Measurements from ENCODE around the gene NRIP3.
"Not testable (repeated sequence)": the region's sequence is repeated elsewhere in the genome, so short reads cannot be mapped to it uniquely, and the experiment has no call there.

NRIP3 gene

DNA sequence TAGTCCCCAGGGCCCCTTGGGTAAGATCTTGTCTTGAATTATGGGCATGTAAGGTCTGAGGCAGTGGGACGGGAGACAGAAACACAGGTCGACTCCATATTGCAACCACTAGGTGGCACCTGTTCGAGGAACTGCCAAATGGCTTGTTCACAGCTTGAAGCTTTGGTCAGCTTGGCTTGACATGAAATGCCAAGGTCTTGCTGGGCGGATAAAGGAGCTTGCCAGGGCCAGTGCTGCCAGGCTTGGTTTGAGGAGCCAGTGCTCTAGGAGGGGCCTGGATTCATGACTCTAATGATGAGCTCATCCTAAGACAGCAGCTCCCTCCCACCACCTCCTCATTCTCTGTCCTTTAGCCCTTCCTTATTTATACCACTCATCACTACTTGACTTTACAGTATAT lies 11.9 kb upstream of the NRIP3 start:
- DNase-seq, result peak; percentile 89

DNA sequence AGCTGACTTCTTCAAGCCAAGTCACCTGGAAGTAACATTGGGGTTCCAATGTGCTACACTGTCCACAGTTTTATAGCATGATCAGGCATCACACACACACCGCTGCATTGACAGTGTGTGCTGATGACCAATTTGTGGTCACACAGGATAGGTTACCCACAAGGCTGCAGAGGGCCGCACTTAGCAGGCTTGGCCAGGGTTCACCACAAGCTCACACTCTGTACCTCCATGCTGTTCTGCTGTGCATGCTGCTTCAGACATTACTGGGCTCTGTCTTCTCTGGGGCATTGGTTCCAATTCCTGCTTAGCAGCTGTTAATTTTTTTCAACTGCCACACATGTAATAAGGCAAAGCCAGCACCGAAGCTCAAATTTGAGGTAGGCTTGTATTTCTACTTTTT lies 11.0 kb upstream of the NRIP3 start:
- DNase-seq, result no peak

DNA sequence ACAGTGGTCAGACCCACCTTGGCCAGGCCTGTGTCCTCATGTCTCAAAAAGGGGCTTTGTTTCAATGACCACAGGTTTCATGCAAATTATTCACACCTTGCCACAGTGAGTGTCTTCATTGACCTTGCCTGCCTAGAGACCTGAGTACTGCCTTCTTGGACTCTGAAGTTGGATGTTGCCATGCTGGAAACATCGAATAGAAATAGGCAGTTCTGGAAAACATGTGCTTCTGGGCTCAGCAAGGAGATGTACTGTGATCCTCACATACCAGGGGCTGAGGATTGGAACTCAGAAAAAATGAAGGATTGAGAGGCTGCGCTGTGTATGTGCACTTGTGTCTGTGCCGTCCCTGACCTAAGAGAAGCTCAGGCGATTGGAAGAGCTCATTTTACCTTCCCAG lies 9.6 kb upstream of the NRIP3 start:
- no peak for DNase-seq

DNA sequence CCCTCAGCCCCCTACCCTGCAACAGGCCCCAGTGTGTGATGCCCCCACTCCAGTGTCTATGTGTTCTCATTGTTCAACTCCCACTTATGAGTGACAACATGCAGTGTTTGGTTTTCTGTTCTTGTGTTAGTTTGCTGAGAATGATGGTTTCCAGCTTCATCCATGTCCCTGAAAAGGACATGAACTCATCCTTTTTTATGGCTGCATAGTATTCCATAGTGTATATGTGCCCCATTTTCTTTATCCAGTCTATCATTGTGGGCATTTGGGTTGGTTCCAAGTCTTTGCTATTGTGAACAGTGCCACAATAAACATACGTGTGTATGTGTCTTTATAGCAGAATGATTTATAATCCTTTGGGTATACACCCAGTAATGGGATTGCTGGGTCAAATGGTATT lies 5.7 kb upstream of the NRIP3 start:
- not testable (repeated sequence) for DNase-seq

DNA sequence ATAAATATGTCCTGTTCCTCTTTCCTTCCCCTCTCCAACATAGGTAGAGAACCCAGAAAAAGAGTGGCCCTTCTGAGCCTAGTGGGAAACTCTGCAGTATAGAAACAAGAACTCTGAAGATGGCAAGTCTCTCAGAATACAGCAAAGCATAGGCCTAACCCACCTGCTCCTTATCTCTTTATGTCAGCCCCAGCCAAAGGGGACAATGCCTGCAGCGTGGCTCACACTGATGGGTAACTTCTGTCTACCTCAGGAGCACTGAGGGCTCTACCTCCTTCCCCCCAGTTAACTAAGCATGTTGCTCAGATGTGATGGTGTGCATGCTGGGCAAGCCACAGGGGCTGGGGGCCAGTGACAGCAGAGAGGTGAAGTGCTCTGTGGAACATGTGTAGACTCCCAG lies 4.9 kb upstream of the NRIP3 start:
- no peak for DNase-seq

DNA sequence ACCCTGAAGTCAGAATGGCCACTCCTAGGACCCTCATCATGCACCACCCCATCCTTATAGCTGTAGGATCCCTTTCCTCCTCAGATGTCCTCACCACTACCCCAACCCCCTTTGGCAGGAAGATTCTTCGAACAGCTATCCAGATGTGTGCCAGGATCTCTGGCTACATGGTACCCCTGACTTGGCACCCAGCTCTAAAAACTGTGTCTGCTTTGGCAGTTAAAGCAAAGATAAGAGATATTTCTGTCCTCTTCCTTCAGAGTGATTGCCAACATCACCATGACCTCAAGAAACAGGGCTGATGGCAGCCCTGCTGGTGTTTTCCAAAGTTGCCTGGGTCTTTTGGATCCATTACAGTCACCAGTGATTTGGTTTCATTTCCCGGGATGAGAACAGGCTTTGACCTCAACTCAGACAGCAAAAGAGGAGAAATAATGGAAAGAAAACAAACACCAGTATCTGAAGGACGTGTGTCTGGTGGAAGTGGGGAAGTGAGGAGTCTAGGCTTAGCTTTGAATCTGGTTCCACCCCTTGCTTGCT lies 4.3 kb upstream of the NRIP3 start:
- DNase-seq, result no peak

DNA sequence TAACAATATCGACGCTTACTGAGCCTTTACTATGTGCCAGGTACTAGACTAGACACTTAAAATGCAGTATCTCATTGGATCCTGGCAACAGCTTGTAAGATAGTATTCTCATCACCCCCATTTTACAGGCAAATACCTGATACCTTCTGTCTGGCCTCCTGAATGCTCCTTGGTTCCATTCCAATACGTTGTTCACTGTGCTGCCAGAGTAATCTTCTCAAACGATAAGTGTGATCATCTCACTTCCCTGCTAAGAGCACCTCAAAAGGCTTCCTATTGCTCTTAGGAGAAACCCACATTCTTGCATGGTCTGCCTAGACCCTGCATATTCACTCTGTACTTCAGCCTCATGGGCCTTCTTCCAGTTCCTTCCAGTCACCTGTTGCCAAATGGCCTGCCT lies 1.3 kb upstream of the NRIP3 start:
- DNase-seq, result peak; percentile 45

DNA sequence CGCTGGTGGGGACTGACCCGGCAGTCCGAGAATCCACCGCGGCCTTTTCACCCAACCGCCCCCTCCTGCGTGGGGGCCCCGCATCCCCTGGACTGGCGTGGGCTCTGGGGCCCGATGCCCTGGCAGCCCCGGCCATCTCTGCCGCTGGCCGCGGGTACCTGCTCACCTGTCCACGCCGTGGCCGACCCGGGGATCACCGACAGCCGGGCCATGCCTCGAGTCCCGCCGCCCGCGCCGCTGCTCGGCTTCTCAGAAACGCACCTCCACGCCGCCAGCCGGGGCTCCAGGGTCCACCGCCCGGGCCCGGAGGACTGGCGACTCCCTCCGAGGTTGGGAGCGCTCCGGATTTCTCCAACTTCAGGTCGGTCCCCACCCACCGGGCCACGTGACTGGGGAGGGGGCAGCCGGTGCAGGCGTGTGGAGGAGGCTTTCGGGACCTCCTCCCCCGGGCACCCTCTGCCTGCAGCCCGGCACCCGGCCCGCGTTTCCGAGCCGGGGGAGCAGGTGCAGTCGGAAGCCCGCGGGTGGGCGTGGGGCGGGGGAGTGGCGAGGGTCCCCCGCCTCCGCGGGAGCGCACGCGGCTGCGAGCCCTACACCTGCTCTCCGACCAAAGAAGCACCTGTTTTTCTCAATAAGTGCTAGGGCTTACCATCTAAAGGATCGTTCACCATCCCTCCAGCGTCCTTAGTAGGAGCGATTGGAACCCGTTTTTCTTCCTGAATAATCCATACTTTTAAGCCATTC lies 554 bp upstream of the NRIP3 start:
- peak; percentile 73 for DNase-seq

DNA sequence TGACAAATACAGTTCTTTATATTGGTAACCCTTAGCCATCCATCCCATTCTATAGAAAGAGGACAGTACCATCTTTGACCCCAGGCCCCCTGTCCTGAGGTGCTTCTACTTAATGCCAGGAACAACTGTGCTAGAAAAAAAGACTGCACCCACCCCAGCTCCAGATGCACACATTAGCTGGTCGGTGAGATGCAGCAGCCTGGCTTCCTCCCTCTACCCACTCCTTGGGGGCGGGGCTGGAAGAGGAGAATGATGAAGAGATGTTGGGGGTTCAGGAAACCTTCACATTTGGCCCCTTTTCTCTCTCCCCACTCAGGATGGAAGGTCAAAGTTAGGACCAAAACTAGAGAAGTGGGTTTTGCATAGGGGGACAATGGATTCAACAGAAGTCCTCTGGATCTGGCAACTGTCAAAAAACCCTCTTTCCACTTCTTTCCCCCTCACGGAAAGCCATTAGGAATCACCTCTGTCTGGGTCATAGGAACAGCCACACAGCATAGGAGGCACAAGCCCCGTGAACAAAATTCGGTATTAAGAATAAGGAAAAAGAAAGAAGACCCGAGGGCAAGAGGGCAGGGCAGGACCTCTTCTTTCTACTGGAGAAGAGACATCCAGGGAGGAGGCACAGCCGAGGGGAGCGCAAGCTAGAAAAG lies 755 bp downstream of the NRIP3 start:
- peak; percentile 52 for DNase-seq

DNA sequence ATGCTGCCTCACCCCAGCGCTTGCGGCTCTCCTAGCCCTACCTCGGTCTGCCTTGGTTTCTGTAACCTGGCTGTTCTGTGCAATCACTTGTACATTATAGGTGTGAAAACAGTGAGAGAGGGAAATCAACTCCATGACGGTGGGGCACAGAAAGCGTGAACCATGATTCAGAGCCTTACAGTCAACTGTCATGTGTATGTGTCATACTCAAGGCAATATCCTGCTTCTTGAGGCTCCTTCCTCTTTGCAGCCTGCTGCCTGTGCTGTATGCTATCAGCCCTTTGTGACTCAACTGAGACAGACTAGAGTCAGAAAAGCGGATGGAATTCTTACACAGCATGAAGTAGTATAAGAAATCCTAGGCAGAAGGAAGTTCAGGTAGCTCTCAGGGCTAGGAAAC lies 2.1 kb downstream of the NRIP3 start:
- peak; percentile 12 for DNase-seq

DNA sequence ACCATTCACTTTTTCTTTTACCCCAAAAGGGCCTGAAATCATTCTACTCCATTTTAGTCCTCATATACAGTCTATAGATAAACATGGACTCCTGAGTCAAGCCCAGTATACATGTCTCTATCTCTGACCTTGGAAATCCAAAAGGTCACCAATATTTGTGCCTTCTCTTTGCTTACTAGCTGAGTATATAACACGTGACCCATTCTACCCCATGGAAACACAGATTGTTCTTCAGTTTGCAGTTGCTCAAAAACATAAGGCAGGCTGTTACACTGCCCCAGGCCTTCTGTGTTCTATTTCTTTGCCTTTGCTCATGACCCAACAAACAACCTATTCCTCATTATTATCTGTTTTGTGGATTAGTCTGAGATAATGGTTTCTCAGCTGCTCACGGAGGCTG lies 5.8 kb downstream of the NRIP3 start:
- DNase-seq, result no peak

DNA sequence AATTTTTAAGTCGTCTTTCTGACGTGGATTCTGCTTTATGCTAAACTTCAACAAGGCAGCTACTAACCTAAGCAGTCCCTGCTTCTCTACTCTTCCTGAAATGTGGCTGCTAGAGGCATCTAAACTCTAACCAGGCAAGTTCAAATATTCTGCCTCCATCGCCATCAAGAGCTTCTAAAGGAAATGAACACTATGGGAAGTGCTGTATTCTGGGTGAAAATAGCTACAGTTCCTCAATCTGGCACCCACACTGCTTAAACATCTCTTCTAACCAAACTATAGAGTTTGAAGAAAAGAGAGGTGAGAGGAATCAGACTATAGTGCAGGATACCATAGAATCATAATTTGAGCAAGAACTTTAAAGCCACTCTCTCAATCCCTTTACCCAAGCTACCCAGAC lies 6.3 kb downstream of the NRIP3 start:
- no peak for DNase-seq

DNA sequence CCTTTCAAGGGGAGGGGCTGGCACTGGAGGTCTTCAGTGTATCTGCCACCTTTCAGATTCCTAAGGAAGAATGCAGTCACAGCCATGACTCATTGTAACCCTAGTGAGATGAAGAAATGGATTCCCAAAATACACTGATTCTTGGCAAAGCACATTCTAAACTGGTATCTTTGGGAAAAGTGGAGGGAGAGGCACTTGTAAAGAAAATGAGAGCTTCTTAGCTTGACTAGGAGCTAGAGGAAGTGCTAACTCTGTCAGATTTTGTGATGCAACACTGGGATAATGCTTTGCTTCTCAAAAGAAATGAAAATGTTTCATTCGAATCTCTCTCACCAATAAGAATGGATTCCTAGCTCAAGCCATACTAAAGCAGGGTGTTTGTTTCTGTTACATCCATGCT lies 14.3 kb downstream of the NRIP3 start:
- no peak for DNase-seq

DNA sequence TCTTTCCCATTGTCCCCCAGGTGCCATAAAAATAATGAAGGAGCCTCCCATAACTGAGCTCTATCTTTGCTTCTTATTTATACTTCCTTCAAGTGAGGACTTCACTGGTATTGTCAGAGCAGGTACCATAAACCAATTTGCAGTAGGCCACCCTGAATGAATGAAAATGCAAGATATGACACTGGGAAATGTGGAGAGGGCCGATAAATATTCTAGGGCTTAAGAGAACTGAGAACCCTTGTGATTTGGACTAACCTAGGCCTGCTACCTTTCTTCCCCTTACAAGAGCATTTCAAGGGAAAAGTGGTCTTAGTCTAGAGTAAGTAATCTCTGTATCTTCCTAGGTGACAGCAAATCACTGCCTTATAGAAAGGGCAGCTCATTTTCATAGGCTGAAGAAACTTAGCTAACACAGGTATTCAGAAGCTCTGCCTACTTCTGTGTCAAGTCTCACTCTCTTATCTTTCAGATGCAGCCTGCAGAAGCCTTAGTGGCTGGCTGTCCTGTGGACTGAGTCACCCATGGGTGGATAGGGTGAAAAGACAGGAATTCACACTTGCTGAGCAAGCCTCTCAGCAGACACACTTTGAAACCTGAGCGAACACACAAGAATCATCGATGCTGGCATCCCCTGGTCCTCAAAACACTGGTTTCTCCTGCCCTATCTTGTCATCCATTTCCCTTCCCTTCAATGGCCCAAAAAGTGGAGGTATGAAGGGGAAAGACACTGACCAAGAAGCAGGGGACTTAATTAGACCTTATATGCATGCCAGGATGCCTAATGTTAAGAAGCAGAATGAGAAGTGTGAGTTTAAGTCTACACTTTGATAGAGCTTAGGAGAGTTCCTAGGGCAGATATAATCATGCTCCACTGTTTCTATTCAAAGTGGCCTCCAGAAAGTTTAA lies 15.2 kb downstream of the NRIP3 start:
- no peak for DNase-seq

DNA sequence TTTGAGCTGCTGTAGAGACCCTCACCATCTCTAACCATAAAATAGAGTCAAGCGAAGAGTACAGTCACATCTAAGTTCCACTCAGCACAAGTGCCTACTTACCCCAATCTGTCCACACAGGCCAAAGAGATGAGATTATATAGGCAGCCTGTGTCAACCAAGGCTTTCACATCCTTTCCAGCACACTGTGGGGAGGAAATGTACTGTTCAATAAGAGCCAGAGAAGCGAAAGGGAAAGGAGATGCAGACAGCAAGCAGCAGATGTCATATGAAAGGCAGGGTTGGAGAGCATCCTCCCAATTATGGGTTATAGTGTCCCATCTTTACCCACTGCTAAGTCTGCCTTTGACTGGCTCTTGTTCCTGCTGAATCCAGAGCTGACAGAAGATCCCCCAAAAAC lies 16.4 kb downstream of the NRIP3 start:
- no peak for DNase-seq

DNA sequence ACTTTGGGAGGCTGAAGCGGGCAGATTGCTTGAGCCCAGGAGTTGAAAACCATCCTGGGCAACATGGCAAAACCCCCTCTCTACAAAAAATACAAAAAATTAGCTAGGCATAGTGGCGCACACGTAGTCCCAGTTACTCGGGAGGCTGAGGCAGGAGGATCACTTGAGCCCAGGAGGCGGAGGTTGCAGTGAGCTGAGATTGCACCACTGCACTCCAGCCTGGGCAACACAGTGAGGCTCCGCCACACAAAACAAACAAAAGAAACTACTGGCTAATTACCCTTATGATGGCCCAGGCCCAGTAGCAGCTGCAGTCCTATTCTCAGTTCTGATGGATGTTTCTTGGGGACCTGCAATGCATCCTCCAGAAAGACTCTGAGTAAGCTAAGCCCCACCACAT lies 17.0 kb downstream of the NRIP3 start:
- not testable (repeated sequence) for DNase-seq

DNA sequence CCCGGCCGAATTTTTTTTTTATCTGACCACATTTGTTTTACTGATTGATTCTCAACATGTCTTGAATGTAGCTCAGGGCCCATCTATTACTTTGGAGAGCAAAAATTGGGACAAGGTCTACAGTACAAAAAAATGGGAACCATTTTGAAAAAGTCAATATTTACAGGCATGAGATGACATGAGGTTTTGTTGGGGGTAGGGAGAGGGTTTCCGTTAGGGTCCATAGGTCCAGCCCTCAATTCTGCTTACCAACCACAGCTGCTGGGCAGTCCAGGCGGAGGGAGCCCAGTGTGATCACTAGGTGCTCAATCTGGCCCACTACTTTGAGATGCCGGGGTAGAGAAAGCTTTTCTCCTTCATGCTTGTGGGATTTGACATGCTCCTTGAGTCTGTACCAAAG lies 18.3 kb downstream of the NRIP3 start:
- no peak for DNase-seq

DNA sequence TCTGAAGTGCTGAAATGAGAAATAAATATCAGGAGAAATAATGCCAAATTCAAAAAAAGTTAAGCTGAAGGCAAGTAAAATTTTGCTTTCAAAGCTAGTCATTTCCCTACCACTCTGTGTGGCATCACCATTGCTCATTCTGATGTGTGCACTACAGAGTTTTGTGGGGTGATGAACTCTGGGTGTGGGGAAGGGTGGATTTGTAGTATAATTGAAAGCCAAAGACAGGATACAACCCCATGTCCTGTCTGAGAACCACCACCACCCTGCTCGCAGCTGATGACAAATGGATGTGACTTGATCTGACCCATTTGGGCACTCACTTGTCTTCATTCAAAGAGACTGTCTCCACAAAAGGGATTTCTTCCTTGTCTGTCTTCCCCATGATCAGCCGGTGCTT lies 20.2 kb downstream of the NRIP3 start:
- DNase-seq, result no peak

DNA sequence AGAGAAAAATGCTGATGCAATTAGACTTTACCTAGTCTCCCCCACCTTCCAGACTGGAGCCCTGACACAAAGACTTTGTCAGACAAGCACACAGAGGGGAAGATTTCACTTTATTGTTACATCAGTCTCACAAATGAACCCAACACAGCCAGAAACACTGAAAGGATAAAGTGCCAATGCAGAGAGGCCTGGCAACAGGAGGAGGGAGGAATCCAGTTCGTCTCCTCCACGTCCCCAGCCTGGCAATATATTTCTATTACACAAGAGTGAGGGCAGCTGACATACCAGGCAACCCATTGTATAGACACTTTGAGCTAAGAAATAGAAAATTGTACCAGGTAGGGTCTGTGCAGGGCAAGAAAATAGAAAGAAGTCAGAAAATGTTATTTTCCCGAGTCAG lies 23.3 kb downstream of the NRIP3 start:
- DNase-seq, result no peak

DNA sequence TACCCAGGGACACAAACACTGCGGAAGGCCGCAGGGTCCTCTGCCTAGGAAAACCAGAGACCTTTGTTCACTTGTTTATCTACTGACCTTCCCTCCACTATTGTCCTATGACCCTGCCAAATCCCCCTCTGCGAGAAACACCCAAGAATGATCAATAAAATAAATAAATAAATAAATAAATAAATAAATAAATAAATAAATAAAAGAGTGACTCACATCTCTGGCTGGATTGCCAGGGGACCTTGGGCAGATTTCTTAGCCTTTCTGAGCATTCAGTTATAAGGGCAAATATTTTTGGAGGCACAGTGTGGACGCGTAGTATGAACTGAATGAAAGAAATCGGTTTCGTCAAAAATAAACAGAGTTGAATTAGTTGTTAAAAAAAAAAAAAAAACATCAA lies 24.4 kb downstream of the NRIP3 start:
- not testable (repeated sequence) for DNase-seq

DNA sequence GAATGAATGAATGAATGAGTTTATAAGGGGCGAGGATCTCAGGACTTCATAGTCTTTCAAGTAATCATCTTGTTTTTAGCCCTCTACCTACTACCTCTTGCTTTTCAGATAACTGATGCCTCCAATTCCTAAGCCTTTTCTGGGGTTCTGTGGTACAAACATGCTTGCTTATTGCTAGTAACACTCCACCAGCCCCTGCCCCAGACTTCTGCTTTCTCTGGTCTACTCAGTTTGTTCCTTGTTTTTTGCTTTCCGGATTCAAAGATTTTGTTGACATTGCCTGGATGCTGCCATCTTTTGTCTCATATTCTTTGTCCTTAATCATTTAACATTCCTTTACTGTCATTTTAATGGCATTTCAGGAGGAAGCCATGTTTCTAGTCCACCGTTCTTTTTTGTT lies 30.7 kb downstream of the NRIP3 start:
- DNase-seq, result no peak

DNA sequence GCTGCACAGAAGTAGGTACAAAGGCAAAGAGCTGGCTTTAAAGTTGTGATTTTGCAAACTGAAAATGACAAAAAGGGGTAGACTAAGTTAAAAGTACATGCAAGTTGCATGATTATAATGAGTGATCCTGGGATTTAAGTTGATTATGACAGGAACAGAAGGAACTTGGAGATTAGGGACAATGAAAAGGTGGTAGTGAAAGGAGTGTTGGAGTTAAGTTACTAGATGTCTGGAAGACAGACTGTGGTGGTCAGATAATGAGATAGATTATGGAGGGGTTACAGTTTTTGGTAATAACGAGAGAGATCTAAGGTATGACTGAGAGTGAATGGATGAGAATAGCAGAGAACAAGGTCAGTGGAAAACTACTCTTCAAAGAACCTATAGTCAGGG lies 31.9 kb downstream of the NRIP3 start:
- DNase-seq, result no peak

DNA sequence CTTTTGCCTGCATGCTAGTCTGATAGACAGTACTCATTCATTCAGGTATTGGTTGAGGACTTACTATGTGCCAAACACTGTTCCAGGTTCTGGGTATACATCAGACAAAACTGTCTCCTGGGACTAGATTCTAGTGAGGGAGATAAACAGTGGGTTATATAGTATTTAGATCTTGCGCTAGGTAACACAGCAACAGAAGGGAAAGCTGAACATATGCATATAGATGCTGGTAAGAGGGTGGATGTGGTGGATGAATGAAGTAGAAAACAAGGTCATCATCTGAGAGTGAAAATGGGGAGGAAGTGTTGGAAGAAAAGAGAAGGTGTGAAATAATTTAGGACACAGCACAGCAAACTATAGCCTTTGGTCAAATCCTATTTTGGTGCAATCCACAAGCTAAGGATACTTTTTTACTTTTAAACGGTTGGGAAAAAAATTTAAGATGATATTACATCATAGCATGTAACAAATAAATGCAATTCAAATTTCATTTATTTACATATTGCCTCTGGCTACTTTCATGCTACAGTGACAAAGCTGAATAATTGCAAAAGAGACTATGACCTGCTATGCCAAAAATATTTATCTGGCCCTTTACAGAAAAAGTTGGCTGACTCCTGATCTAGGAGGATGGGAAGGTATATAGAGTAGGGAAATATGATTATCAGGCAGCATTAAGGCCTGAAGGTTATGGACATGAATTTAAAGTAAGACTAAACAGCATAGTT lies 32.4 kb downstream of the NRIP3 start:
- no peak for DNase-seq
